Thyroid gland (tissue), 4 donors: ENCODE results near the gene DOCK3. TPM values are rescaled to one million over a fixed set of nuclear protein-coding genes. Genes with fewer than 3 reads are reported as not detected.
"Not testable (repeated sequence)": the region's sequence is repeated elsewhere in the genome, so short reads cannot be mapped to it uniquely, and the experiment has no call there.

ENCODE experiments used
- DNase-seq, 2 donors: peaks; one replicate each; pipeline ENCODE4 v3.0.0-alpha.2; 2019
- H3K27ac ChIP-seq, 3 donors: fragments of 200-600 bp; sonication (generic); 1 replicate in 2 of 3; 2 replicates in 1 of 3; pipeline ENCODE4 v1.5.1; 2016 to 2019; ENCODE audit warnings: mild to moderate bottlenecking in 1 of 3, moderate library complexity in 1 of 3
- H3K27me3 ChIP-seq: fragments of 200-600 bp; sonication (generic); one replicate; pipeline ENCODE4 v1.5.1; 2019
- H3K36me3 ChIP-seq, 2 donors: fragments of 200-600 bp; sonication (generic); one replicate each; pipeline ENCODE4 v1.5.1; 2016 to 2019
- H3K4me1 ChIP-seq, 2 donors: fragments of 200-600 bp; sonication (generic); one replicate each; pipeline ENCODE4 v1.5.1; 2017 to 2019
- H3K4me3 ChIP-seq, 3 donors: fragments of 200-600 bp; sonication (generic); replicated peaks in 1 of 3; 1 replicate in 2 of 3; 2 replicates in 1 of 3; pipeline ENCODE4 v1.5.1; 2016; ENCODE audit warnings: mild to moderate bottlenecking in 1 of 3
- H3K9me3 ChIP-seq: fragments of 200-600 bp; sonication (generic); one replicate; pipeline ENCODE4 v1.5.1; 2017
- POLR2A ChIP-seq, 2 donors: fragments of 450-650 bp; IDR thresholded peaks; one replicate each; pipeline ENCODE4 v1.6.1; 2017; ENCODE audit warnings: antibody characterized with exemption in 2 of 2, mild to moderate bottlenecking in 2 of 2, moderate library complexity in 1 of 2
- WGBS, 2 donors: methylation state at CpG; one replicate each; pipeline ENCODE4 v1.1.5; 2017; 5-methylcytosine and 5-hydroxymethylcytosine counted together
- intact Hi-C: fragments of 100-400 bp; cut with DNase I; formaldehyde crosslinking; loops from one replicate; pipeline ENCODE4 v1.15.1; 2023
- total RNA-seq, 4 donors: library from RNA; depleted of rRNA; stranded (reverse); fragments of >200 nt; gene quantifications; one replicate each; pipeline ENCODE4 v1.2.3, GENCODE V29; 2016
- TF ChIP-seq, protein P1 (sequence below), 6 experiments: fragments of 200-600 bp in 3 of 6; fragments of 450-650 bp in 3 of 6; sonication (generic) in 3 of 6; IDR thresholded peaks; one replicate each; pipeline ENCODE4 v1.5.1; 2016 to 2019; ENCODE audit warnings: antibody characterized with exemption in 6 of 6, mild to moderate bottlenecking in 2 of 6, inconsistent platforms in 1 of 6, moderate library complexity in 1 of 6

Gene DOCK3
- total RNA-seq, 4 donors from 2014 or later = 15.7 to 54.2 (median 21.1) TPM

DNA sequence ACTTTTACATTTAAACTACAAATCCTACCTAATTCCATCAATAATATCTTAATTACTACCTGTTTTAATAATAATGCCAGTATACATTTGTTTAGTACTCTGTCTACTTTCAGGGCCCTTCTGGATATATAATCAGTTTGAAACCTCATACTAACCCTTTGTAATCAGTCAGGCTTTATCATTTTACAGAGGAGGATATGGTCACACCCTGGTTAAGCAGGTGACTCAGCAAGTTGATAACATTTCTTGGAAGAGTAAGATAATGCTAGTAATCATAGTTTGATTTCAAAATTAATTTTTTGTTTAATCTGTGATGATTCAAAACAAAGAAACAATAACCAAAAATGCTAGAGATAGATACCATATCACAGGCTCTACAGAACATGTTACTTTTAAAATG lies 502.2 kb downstream of the DOCK3 start:
- Histone ChIP-seq H3K36me3 (peaks cover 0 to 7% of the 10 kb centered on the region in 2 donors), H3K9me3 (no peaks in the 10 kb centered on the region), H3K4me1 (no peaks in the 10 kb centered on the region), H3K27me3 (no peaks in the 10 kb centered on the region), H3K27ac (no peak overlapping the region), H3K4me3 (no peak overlapping the region)
- intact Hi-C loops = no loop called here
- TF ChIP-seq POLR2A (IDR thresholded peaks at IDR 0.05) = no peak
- TF ChIP-seq, protein P1, sequence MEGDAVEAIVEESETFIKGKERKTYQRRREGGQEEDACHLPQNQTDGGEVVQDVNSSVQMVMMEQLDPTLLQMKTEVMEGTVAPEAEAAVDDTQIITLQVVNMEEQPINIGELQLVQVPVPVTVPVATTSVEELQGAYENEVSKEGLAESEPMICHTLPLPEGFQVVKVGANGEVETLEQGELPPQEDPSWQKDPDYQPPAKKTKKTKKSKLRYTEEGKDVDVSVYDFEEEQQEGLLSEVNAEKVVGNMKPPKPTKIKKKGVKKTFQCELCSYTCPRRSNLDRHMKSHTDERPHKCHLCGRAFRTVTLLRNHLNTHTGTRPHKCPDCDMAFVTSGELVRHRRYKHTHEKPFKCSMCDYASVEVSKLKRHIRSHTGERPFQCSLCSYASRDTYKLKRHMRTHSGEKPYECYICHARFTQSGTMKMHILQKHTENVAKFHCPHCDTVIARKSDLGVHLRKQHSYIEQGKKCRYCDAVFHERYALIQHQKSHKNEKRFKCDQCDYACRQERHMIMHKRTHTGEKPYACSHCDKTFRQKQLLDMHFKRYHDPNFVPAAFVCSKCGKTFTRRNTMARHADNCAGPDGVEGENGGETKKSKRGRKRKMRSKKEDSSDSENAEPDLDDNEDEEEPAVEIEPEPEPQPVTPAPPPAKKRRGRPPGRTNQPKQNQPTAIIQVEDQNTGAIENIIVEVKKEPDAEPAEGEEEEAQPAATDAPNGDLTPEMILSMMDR (IDR thresholded peaks at IDR 0.05) = no peak
- DNase-seq = no peak

DNA sequence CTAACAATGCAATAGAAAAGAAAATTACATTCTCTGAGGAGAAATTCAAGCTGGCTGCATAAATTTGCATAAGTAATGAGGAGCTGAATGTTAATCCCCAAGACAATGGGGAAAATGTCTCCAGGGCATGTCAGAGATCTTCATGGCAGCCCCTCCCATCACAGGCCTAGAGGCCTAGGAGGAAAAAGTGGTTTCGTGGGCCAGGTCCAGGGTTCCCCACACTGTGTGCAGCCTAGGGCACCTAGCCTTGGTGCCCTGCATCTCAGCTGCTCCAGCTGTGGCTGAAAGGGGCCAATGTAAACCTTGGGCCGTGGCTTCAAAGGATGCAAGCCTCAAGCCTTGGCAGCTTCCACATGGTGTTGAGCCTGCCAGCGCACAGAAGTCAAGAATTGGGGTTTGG lies 511.7 kb downstream of the DOCK3 start:
- WGBS, 2 donors = 86 to 95% methylated on average over 1 to 2 of the region's 3 CpGs
- H3K36me3 ChIP-seq, intact Hi-C loops, H3K9me3 ChIP-seq, DNase-seq, H3K4me1 ChIP-seq, H3K27me3 ChIP-seq, H3K27ac ChIP-seq, H3K4me3 ChIP-seq: not testable (repeated sequence)

DNA sequence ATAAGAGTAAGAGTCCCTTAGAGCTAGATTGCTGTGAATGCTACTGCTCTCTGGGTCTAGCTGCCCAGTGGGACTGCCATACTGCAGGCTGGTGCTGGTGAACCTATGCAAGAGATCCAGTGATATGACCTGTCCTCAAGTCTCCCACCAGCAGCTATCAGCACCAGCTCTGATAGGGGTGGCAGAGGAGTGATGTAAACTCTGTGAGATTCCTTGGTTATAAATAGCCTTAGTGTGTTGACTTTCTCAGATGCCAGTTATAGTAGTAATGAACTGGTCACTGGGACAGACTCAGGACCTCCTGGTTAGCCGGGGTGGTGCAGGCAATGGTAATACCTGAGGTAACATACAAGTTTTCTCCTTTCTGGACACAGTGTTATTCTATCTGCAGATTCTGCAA lies 515.5 kb downstream of the DOCK3 start:
- intact Hi-C loops = no loop called here
- no peaks in the 10 kb centered on the region for H3K9me3 ChIP-seq
- TF ChIP-seq, protein P1 (IDR thresholded peaks at IDR 0.05) = no peak
- TF ChIP-seq POLR2A (IDR thresholded peaks at IDR 0.05) = no peak
- no peak overlapping the region for H3K4me3 ChIP-seq
- 92 to 100% methylated on average over 1 of the region's 1 CpG for WGBS, 2 donors
- H3K4me1 ChIP-seq = no peaks in the 10 kb centered on the region
- no peaks in the 10 kb centered on the region for H3K27me3 ChIP-seq
- no peaks in the 10 kb centered on the region for H3K36me3 ChIP-seq
- no peak for DNase-seq
- no peak overlapping the region for H3K27ac ChIP-seq

DNA sequence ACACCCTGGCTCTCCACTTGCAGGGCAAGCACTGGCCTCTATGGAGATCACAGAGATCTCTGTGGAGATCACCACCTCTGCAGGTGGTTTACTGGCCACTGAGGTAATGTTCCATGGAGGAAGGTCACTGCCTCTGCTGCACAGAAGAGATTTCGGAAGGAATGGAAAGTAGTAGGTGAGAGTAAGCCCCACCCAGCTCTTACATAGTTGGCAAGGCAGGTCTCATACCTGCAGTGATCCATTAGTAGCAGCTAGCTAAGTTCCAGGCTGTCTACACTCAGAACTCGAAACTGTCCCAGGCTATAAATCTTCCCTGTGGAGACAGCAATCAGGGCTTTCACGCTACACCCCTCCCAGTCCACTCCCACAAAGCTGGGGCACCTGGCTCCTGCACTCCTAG lies 516.1 kb downstream of the DOCK3 start:
- H3K4me3 ChIP-seq = no peak overlapping the region
- no peaks in the 10 kb centered on the region for H3K4me1 ChIP-seq
- no peak for TF ChIP-seq POLR2A (IDR thresholded peaks at IDR 0.05)
- TF ChIP-seq, protein P1 (IDR thresholded peaks at IDR 0.05) = no peak
- H3K27me3 ChIP-seq = no peaks in the 10 kb centered on the region
- H3K9me3 ChIP-seq = no peaks in the 10 kb centered on the region
- 96 to 97% methylated on average over 3 of the region's 3 CpGs for WGBS, 2 donors
- intact Hi-C loops = no loop called here
- H3K36me3 ChIP-seq = no peaks in the 10 kb centered on the region
- no peak overlapping the region for H3K27ac ChIP-seq
- DNase-seq = no peak

DNA sequence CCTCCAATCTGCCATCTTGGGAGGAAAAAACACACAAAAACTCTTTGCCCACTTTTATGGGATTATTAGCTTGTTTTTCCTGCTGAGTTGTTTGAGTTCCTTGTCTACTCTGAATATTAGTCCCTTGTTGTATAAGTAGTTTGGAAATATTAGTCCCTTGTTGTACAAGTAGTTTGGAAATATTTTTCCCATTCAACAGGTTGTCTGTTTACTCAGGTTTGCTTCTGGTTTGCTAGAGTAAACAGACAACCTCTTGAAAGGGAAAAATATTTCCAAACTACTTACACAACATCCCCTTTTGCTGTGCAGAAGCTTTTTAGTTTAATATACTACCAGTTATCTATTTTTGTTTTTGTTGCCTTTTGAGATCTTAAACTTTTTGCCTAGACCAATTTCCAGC lies 517.0 kb downstream of the DOCK3 start:
- H3K9me3 ChIP-seq = no peaks in the 10 kb centered on the region
- H3K36me3 ChIP-seq = no peaks in the 10 kb centered on the region
- no peak for DNase-seq
- H3K27me3 ChIP-seq = no peaks in the 10 kb centered on the region
- H3K4me1 ChIP-seq = no peaks in the 10 kb centered on the region
- intact Hi-C loops = no loop called here
- TF ChIP-seq, protein P1 (IDR thresholded peaks at IDR 0.05) = no peak
- no peak for TF ChIP-seq POLR2A (IDR thresholded peaks at IDR 0.05)
- no peak overlapping the region for H3K4me3 ChIP-seq
- H3K27ac ChIP-seq = no peak overlapping the region

DNA sequence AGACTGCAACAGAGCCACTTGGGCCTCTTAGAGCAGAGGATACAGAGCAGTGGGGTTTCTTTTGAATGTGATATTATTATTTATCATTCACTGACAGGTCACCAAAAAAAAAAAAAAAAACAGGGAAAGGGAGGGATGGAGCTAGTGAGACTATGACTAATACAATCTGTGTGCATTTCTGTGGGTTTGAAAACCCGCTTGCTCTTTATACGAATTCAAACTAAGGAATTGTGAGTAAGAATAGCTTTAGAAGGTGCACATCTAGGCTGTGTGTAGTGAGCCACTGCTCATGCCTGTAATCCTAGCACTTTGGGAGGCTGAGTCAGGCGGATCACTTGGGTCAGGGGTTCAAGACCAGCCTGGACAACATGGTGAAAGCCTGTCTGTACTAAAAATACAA lies 523.8 kb downstream of the DOCK3 start:
- WGBS, 2 donors = 92 to 93% methylated on average over 3 of the region's 3 CpGs
- Histone ChIP-seq H3K27ac (no peak overlapping the region), H3K4me1 (no peaks in the 10 kb centered on the region), H3K36me3 (no peaks in the 10 kb centered on the region), H3K9me3 (no peaks in the 10 kb centered on the region), H3K4me3 (no peak overlapping the region), H3K27me3 (no peaks in the 10 kb centered on the region)
- intact Hi-C loops = no loop called here
- TF ChIP-seq, protein P1 (IDR thresholded peaks at IDR 0.05) = no peak
- no peak for TF ChIP-seq POLR2A (IDR thresholded peaks at IDR 0.05)
- DNase-seq = no peak

DNA sequence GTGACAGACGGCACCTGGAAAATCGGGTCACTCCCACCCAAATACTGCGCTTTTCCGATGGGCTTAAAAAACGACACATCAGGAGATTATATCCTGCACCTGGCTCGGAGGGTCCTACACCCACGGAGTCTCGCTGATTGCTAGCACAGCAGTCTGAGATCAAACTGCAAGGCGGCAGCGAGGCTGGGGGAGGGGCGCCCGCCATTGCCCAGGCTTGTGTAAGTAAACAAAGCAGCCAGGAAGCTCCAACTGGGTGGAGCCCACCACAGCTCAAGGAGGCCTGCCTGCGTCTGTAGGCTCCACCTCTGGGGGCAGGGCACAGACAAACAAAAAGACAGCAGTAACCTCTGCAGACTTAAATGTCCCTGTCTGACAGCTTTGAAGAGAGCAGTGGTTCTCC lies 524.6 kb downstream of the DOCK3 start:
- H3K27ac ChIP-seq, H3K4me3 ChIP-seq, H3K36me3 ChIP-seq, intact Hi-C loops, H3K4me1 ChIP-seq, H3K9me3 ChIP-seq, H3K27me3 ChIP-seq, DNase-seq: not testable (repeated sequence)
- WGBS, 2 donors = 90 to 93% methylated on average over 8 to 12 of the region's 13 CpGs
